ENCODE measurements around the gene LY9.
"Not testable (repeated sequence)": the region's sequence is repeated elsewhere in the genome, so short reads cannot be mapped to it uniquely, and the experiment has no call there.

The LY9 gene

GRCh38 chr1:160776178-160776577 is 19.8 kb upstream of the LY9 start:
- DNase-seq = no peak

- DNase-seq = no peak
Measured at GRCh38 chr1:160777486-160778089, 18.4 kb upstream of the LY9 start.

- DNase-seq = no peak
Measured at GRCh38 chr1:160778976-160779375, 17.0 kb upstream of the LY9 start.

- DNase-seq = no peak
Measured at GRCh38 chr1:160779626-160780397, 16.2 kb upstream of the LY9 start.

- DNase-seq = no peak
Measured at GRCh38 chr1:160780398-160780755, 15.6 kb upstream of the LY9 start.

GRCh38 chr1:160781186-160781766 is 14.7 kb upstream of the LY9 start:
- DNase-seq = no peak

- no peak for DNase-seq
Measured at GRCh38 chr1:160781914-160782689, 13.9 kb upstream of the LY9 start.

GRCh38 chr1:160782988-160783765 is 12.8 kb upstream of the LY9 start:
- DNase-seq = not testable (repeated sequence)

- DNase-seq = no peak
Measured at GRCh38 chr1:160789051-160789701, 6.8 kb upstream of the LY9 start.

- DNase-seq = no peak
Measured at GRCh38 chr1:160789702-160790611, 6.0 kb upstream of the LY9 start.

- DNase-seq = no peak
Measured at GRCh38 chr1:160794376-160794775, 1.6 kb upstream of the LY9 start.

GRCh38 chr1:160797271-160797709 is 1.3 kb downstream of the LY9 start:
- no peak for DNase-seq

GRCh38 chr1:160797861-160798273 is 1.9 kb downstream of the LY9 start:
- DNase-seq = peak; percentile 63

- DNase-seq = no peak
Measured at GRCh38 chr1:160798439-160798838, 2.5 kb downstream of the LY9 start.

- DNase-seq = no peak
Measured at GRCh38 chr1:160799641-160800040, 3.7 kb downstream of the LY9 start.

GRCh38 chr1:160800142-160800541 is 4.2 kb downstream of the LY9 start:
- DNase-seq = no peak

- DNase-seq = no peak
Measured at GRCh38 chr1:160800645-160801408, 4.9 kb downstream of the LY9 start.

GRCh38 chr1:160801836-160802580 is 6.0 kb downstream of the LY9 start:
- DNase-seq = no peak

- DNase-seq = no peak
Measured at GRCh38 chr1:160806109-160806665, 10.2 kb downstream of the LY9 start.

Data from activated effector memory CD4-positive, alpha-beta T cell treated with Interleukin-2 at 50 U/mL for 16 hours (primary cell).